Osteocyte (in vitro differentiated cells): ENCODE measurements around the gene DUSP5. TPM values are rescaled to one million over a fixed set of nuclear protein-coding genes. Genes with fewer than 3 reads are reported as not detected.

Source experiments
- DNase-seq: peaks from one replicate; pipeline ENCODE4 v3.0.0; 2021; ENCODE audit warnings: mixed read lengths; ENCODE audit not compliant: unreplicated experiment; ENCODE audit errors: extremely low spot score
- H3K27ac Mint-ChIP-seq: one replicate; pipeline ENCODE4 v1.8.0; 2021; ENCODE audit warnings: mild to moderate bottlenecking, mixed read lengths; ENCODE audit not compliant: unreplicated experiment
- H3K27me3 Mint-ChIP-seq: one replicate; pipeline ENCODE4 v1.8.0; 2021; ENCODE audit warnings: mixed read lengths; ENCODE audit not compliant: unreplicated experiment
- H3K36me3 Mint-ChIP-seq: one replicate; pipeline ENCODE4 v1.8.0; 2021; ENCODE audit warnings: mixed read lengths; ENCODE audit not compliant: unreplicated experiment
- H3K4me1 Mint-ChIP-seq: one replicate; pipeline ENCODE4 v1.8.0; 2021; ENCODE audit warnings: mixed read lengths; ENCODE audit not compliant: unreplicated experiment
- H3K4me3 Mint-ChIP-seq: one replicate; pipeline ENCODE4 v1.8.0; 2021; ENCODE audit warnings: mild to moderate bottlenecking, moderate library complexity, mixed read lengths; ENCODE audit not compliant: unreplicated experiment
- H3K9me3 Mint-ChIP-seq: one replicate; pipeline ENCODE4 v1.8.0; 2021; ENCODE audit warnings: mixed read lengths; ENCODE audit not compliant: unreplicated experiment
- CTCF ChIP-seq: fragments of 200-600 bp; sonication (generic); IDR thresholded peaks from 2 replicates; pipeline ENCODE4 v1.5.0; 2021; ENCODE audit warnings: antibody characterized with exemption, mild to moderate bottlenecking, moderate library complexity
- total RNA-seq: library from RNA; stranded (reverse); gene quantifications from 2 replicates; pipeline ENCODE4 v1.2.1, GENCODE V29; 2021

DUSP5 gene
- total RNA-seq, 1 donor from 2014 or later, result 16.1 TPM

GRCh38 chr10:110512461-110513187 lies 14.9 kb downstream of the DUSP5 start:
- Mint-ChIP-seq H3K36me3 (peaks cover 44% of the 10 kb centered on the region), H3K27ac (no peak overlapping the region), H3K27me3 (no peaks in the 10 kb centered on the region), H3K9me3 (no peaks in the 10 kb centered on the region), H3K4me3 (no peak overlapping the region), H3K4me1 (peaks cover 11% of the 10 kb centered on the region)
- DNase-seq, result no peak
- TF ChIP-seq CTCF, result no peak

- peaks cover 11% of the 10 kb centered on the region for H3K4me1 Mint-ChIP-seq
- no peak for DNase-seq
- no peak overlapping the region for H3K27ac Mint-ChIP-seq
- H3K9me3 Mint-ChIP-seq, result no peaks in the 10 kb centered on the region
- H3K4me3 Mint-ChIP-seq, result no peak overlapping the region
- H3K27me3 Mint-ChIP-seq, result no peaks in the 10 kb centered on the region
- peaks cover 32% of the 10 kb centered on the region for H3K36me3 Mint-ChIP-seq
- no peak for TF ChIP-seq CTCF
Observed at GRCh38 chr10:110513949-110514348, 16.2 kb downstream of the DUSP5 start.

GRCh38 chr10:110514848-110515247 lies 17.1 kb downstream of the DUSP5 start:
- no peak overlapping the region for H3K4me3 Mint-ChIP-seq
- TF ChIP-seq CTCF, result no peak
- H3K27ac Mint-ChIP-seq, result no peak overlapping the region
- no peak for DNase-seq
- no peaks in the 10 kb centered on the region for H3K27me3 Mint-ChIP-seq
- H3K36me3 Mint-ChIP-seq, result peaks cover 28% of the 10 kb centered on the region
- no peaks in the 10 kb centered on the region for H3K9me3 Mint-ChIP-seq
- H3K4me1 Mint-ChIP-seq, result peaks cover 11% of the 10 kb centered on the region

- no peaks in the 10 kb centered on the region for H3K27me3 Mint-ChIP-seq
- H3K4me3 Mint-ChIP-seq, result no peak overlapping the region
- no peak overlapping the region for H3K27ac Mint-ChIP-seq
- peaks cover 8% of the 10 kb centered on the region for H3K4me1 Mint-ChIP-seq
- no peak for DNase-seq
- TF ChIP-seq CTCF, result no peak
- H3K9me3 Mint-ChIP-seq, result no peaks in the 10 kb centered on the region
- H3K36me3 Mint-ChIP-seq, result peaks cover 10% of the 10 kb centered on the region
Observed at GRCh38 chr10:110516815-110517492, 19.2 kb downstream of the DUSP5 start.

GRCh38 chr10:110522365-110522988 lies 24.8 kb downstream of the DUSP5 start:
- TF ChIP-seq CTCF, result no peak
- peaks cover 15% of the 10 kb centered on the region for H3K4me1 Mint-ChIP-seq

More at GRCh38 chr10:110522365-110522988, 24.8 kb downstream of the DUSP5 start:
- DNase-seq, result no peak
- no peaks in the 10 kb centered on the region for H3K27me3 Mint-ChIP-seq
- H3K4me3 Mint-ChIP-seq, result no peak overlapping the region
- no peak overlapping the region for H3K27ac Mint-ChIP-seq
- no peaks in the 10 kb centered on the region for H3K36me3 Mint-ChIP-seq
- H3K9me3 Mint-ChIP-seq, result no peaks in the 10 kb centered on the region
